ENCODE results near the gene ATR. TPM values are rescaled to one million over a fixed set of nuclear protein-coding genes. Genes with fewer than 3 reads are reported as not detected.
"Not testable (repeated sequence)": the region's sequence is repeated elsewhere in the genome, so short reads cannot be mapped to it uniquely, and the experiment has no call there.

The ATR gene
- total RNA-seq, 3 donors from 2014 or later (not counting 1 experiment from before 2014, with no cell fraction given): 39.9 to 47.9 (median 45.8) TPM

- Mint-ChIP-seq H3K4me1 (peaks cover 67 to 69% of the 10 kb centered on the region in 2 donors), H3K36me3 (peaks cover 7% of the 10 kb centered on the region), H3K4me3 (no peak overlapping the region), H3K27ac (no peak overlapping the region), H3K27me3 (ENCODE audit: low read depth in 2 of 2) (no peaks in the 10 kb centered on the region), H3K9me3 (no peaks in the 10 kb centered on the region)
- intact Hi-C loops (cut with micrococcal nuclease): no loop called here
- no peak for DNase-seq
- H3K9me3 ChIP-seq (ENCODE audit: control insufficient read depth, insufficient read depth, low read length): no peaks in the 10 kb centered on the region
- no peak overlapping the region for H3K27ac ChIP-seq (ENCODE audit: low read length)
- no peaks in the 10 kb centered on the region for H3K36me3 ChIP-seq (ENCODE audit: control insufficient read depth, insufficient read depth, low read length)
- no peak for ATAC-seq
- peaks cover 15% of the 10 kb centered on the region for H3K4me1 ChIP-seq (ENCODE audit: control insufficient read depth, insufficient read depth, low read length)
- TF ChIP-seq CTCF (IDR thresholded peaks at IDR 0.05): no peak
- WGBS (ENCODE audit: insufficient coverage): 97% methylated on average over 9 of the region's 11 CpGs
- no peak overlapping the region for H3K4me3 ChIP-seq (ENCODE audit: low read length)
- H3K27me3 ChIP-seq (ENCODE audit: control insufficient read depth, insufficient read depth, low read length): no peaks in the 10 kb centered on the region
Measured at GRCh38 chr3:142444343-142444742, 134.2 kb downstream of the ATR start.

GRCh38 chr3:142443060-142443459 is 135.5 kb downstream of the ATR start:
- H3K27me3 ChIP-seq (ENCODE audit: control insufficient read depth, insufficient read depth, low read length); DNase-seq; ATAC-seq; H3K36me3 Mint-ChIP-seq; H3K27me3 Mint-ChIP-seq (ENCODE audit: low read depth in 2 of 2); H3K4me3 ChIP-seq (ENCODE audit: low read length); intact Hi-C loops (cut with micrococcal nuclease); H3K9me3 ChIP-seq (ENCODE audit: control insufficient read depth, insufficient read depth, low read length); H3K9me3 Mint-ChIP-seq; H3K27ac ChIP-seq (ENCODE audit: low read length); H3K4me3 Mint-ChIP-seq; H3K36me3 ChIP-seq (ENCODE audit: control insufficient read depth, insufficient read depth, low read length): not testable (repeated sequence)
- 99% methylated on average over 12 of the region's 12 CpGs for WGBS (ENCODE audit: insufficient coverage)
- H3K4me1 ChIP-seq (ENCODE audit: control insufficient read depth, insufficient read depth, low read length): peaks cover 15% of the 10 kb centered on the region
- H3K4me1 Mint-ChIP-seq: peaks cover 73% of the 10 kb centered on the region in 2 donors
- peak overlapping the region in 1 of 2 donors; percentile 52 for H3K27ac Mint-ChIP-seq

- WGBS (ENCODE audit: insufficient coverage): 98% methylated on average over 14 of the region's 15 CpGs
- H3K27me3 Mint-ChIP-seq (ENCODE audit: low read depth in 2 of 2); DNase-seq; H3K4me3 ChIP-seq (ENCODE audit: low read length); H3K9me3 Mint-ChIP-seq; H3K9me3 ChIP-seq (ENCODE audit: control insufficient read depth, insufficient read depth, low read length); ATAC-seq; H3K4me3 Mint-ChIP-seq; H3K36me3 Mint-ChIP-seq; H3K27me3 ChIP-seq (ENCODE audit: control insufficient read depth, insufficient read depth, low read length); H3K36me3 ChIP-seq (ENCODE audit: control insufficient read depth, insufficient read depth, low read length); intact Hi-C loops (cut with micrococcal nuclease); H3K27ac ChIP-seq (ENCODE audit: low read length): not testable (repeated sequence)
- H3K4me1 ChIP-seq (ENCODE audit: control insufficient read depth, insufficient read depth, low read length): peaks cover 11% of the 10 kb centered on the region
- Mint-ChIP-seq H3K4me1 (peaks cover 54 to 55% of the 10 kb centered on the region in 2 donors), H3K27ac (peak overlapping the region; percentile 16 to 21)
Measured at GRCh38 chr3:142439499-142440220, 138.9 kb downstream of the ATR start.

- intact Hi-C loops (cut with micrococcal nuclease); H3K27me3 ChIP-seq (ENCODE audit: control insufficient read depth, insufficient read depth, low read length); H3K36me3 ChIP-seq (ENCODE audit: control insufficient read depth, insufficient read depth, low read length); H3K4me3 ChIP-seq (ENCODE audit: low read length); H3K27ac ChIP-seq (ENCODE audit: low read length); H3K9me3 ChIP-seq (ENCODE audit: control insufficient read depth, insufficient read depth, low read length); H3K27me3 Mint-ChIP-seq (ENCODE audit: low read depth in 2 of 2); H3K36me3 Mint-ChIP-seq; H3K4me1 ChIP-seq (ENCODE audit: control insufficient read depth, insufficient read depth, low read length); H3K9me3 Mint-ChIP-seq; ATAC-seq; H3K4me3 Mint-ChIP-seq; DNase-seq; H3K27ac Mint-ChIP-seq: not testable (repeated sequence)
- whole genome bisulfite sequencing (ENCODE audit: insufficient coverage): 98% methylated on average over 11 of the region's 11 CpGs
- peaks cover 51% of the 10 kb centered on the region in 2 donors for H3K4me1 Mint-ChIP-seq
Measured at GRCh38 chr3:142438096-142438495, 140.4 kb downstream of the ATR start.

- ATAC-seq (no peak), DNase-seq (no peak)
- Mint-ChIP-seq H3K4me3 (no peak overlapping the region), H3K27ac (peak overlapping the region; percentile 17 to 35), H3K9me3 (no peaks in the 10 kb centered on the region), H3K27me3 (ENCODE audit: low read depth in 2 of 2) (no peaks in the 10 kb centered on the region), H3K36me3 (no peaks in the 10 kb centered on the region), H3K4me1 (peaks cover 51 to 52% of the 10 kb centered on the region in 2 donors)
- Histone ChIP-seq H3K9me3 (ENCODE audit: control insufficient read depth, insufficient read depth, low read length) (no peaks in the 10 kb centered on the region), H3K27ac (ENCODE audit: low read length) (no peak overlapping the region), H3K4me1 (ENCODE audit: control insufficient read depth, insufficient read depth, low read length) (no peaks in the 10 kb centered on the region), H3K4me3 (ENCODE audit: low read length) (no peak overlapping the region), H3K27me3 (ENCODE audit: control insufficient read depth, insufficient read depth, low read length) (no peaks in the 10 kb centered on the region), H3K36me3 (ENCODE audit: control insufficient read depth, insufficient read depth, low read length) (peaks cover 5% of the 10 kb centered on the region)
- intact Hi-C loops (cut with micrococcal nuclease): no loop called here
- no peak for TF ChIP-seq CTCF (IDR thresholded peaks at IDR 0.05)
Measured at GRCh38 chr3:142436951-142437585, 141.5 kb downstream of the ATR start.

Data from natural killer cell (primary cell).